GM20431 (cell line): Measurements from ENCODE around the gene ZNF775.

Source experiments
- in situ Hi-C: fragments of 300-500 bp; cut with MseI, MboI; formaldehyde crosslinking; loops from one replicate; pipeline ENCODE4 v1.15.0; 2020; ENCODE audit warnings: low sequenced_read_pairs; ENCODE audit not compliant: unreplicated experiment

The ZNF775 gene

GRCh38 chr7:150378853-150379440, at the start of gene ZNF775:
Gene ZNF775, plus strand, starts transcription at chr7:150379330. Its CDS starts 9,141 bp downstream, at chr7:150388471.
- in situ Hi-C loops, result no loop called here

- in situ Hi-C loops, result no loop called here
These were observed 49.6 kb upstream of the ZNF775 start for GRCh38 chr7:150329331-150330120.

DNA sequence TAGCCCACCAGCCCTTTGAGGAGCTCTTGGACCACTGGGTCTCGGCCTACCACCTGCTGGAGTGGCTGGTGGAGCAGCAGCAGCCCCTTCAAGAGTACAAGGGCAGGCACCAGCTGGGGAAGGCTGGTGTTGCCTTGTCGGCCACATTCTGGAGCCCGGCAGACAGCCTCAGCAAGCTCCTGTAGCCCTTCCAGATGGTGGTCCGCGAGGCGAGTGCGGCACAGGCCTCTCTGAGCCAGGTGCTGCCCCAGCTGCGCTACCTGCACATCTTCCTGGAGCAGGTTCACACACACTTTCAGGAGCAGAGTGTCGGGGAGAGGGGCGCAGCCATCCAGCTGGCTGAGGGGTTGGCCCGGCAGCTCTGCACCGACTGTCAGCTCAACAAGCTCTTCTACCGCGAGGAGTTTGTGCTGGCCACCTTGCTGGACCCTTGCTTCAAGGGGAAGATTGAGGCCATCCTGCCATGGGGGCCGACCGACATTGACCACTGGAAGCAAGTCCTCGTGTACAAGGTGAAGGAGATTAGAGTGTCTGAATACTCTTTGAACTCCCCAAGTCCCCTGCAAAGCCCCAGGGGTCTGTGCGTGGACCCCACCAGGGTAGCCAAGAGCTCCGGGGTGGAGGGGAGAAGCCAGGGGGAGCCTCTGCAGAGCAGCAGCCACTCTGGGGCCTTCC, 48.8 kb upstream of the ZNF775 start:
- in situ Hi-C loops, result no loop called here

DNA sequence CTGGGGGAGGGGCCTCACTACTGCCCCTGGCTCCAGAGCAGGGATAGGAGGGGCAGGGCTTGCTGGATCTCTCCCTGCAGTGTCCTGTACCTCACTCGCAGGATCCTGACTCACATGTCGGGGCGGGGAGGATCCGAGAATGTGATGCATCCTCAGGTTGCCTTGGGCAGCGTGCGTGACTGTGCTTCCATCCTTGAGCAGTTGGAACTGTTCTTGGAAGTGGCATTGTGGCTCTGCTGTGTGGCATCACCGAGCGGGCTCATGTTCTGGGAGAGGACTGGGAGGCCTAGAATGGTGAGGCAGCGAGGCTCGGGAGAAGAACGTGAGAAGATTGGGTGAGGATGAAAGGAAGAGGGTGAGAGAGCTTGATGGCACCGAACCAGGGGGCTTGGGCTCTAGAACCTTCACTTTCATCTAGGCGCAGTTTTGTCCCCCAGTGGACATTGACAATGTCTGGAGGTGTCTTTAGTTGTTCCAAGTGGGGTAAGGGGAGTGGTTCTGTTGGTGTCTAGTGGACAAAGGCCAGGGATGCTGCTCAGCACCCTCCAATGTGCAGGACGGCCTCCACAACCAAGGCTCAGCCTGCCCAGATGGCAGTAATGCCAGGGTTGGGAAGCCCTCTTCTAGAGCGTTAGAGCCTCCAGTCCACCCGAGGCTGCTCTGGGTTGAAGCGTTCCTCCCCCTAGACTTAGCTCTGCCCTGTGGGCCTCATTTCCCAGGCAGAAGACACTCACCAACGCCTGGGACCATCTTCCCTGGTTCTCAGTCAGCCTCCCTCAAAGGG, 46.1 kb upstream of the ZNF775 start:
- in situ Hi-C loops, result no loop called here

GRCh38 chr7:150333659-150334058, 45.5 kb upstream of the ZNF775 start:
- in situ Hi-C loops, result no loop called here

DNA sequence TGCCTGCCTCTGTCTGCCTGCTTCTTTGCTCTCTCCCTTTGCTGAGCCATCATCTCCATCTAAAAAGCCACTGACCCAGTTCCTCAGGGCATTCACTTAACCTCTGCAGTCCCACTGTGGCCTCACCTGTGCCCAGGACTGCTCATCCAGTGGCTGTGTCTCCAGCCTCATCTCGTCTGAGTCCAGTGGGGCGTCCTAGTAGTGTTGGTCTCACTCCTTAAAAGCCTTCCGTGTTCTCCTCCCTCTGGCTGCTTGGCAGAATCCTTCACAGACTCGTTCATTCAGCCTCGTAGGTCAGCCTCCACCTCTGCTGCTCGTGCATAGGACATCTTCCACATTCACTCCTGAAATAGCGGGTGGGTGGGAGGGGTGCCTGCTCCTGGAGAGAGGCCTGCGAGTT, 45.0 kb upstream of the ZNF775 start:
- in situ Hi-C loops, result no loop called here

DNA sequence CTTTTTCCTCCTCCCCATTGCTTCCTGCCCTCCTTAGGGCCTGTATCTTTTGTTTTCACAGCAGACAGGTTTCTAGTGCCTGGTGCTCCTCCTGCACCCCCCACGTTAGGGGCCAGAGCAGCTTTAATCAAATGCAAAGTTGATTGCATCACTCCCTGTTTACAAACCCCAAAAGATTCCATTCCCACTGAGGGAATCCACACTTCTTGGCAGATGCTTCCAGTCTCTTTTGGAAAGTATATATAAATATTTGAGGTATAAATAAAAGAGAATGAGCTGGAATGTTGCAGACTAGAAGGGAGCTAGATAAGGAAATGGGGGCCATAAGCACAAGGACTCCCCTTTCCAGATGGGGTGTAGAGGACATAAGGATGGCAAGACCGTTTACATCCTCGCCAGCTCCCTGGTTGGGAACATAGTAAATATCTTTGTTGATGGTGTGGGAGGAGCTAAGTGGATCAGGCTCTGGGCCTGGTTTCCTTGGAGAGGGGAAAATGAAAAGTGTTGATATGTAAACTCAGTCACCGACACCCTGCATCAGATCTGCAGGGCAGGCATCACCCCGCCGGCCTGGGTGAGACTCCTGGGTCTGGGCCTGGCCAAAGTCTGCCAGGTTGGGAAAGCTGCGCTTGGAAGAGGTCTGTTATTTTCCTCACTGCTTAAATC, 43.9 kb upstream of the ZNF775 start:
- in situ Hi-C loops, result no loop called here

GRCh38 chr7:150335774-150336112, 43.4 kb upstream of the ZNF775 start:
- in situ Hi-C loops, result no loop called here

DNA sequence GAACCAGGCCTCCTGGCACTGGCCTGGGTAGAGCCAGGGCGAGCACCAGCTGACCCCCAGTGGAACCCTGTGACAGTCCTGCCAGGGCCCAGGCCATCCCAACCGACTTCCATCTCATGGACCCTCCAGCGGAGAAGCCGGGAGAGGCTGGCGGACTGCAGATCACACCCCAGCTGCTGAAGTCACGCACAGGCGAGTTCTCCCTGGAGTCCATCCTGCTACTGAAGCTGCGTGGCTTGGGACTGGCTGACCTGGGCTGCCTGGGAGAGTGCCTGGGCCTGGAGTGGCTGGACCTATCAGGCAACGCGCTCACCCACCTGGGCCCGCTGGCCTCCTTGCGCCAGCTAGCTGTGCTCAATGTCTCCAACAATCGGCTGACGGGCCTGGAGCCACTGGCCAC, 42.4 kb upstream of the ZNF775 start:
- in situ Hi-C loops, result no loop called here

GRCh38 chr7:150337179-150337578, 42.0 kb upstream of the ZNF775 start:
- in situ Hi-C loops, result no loop called here

DNA sequence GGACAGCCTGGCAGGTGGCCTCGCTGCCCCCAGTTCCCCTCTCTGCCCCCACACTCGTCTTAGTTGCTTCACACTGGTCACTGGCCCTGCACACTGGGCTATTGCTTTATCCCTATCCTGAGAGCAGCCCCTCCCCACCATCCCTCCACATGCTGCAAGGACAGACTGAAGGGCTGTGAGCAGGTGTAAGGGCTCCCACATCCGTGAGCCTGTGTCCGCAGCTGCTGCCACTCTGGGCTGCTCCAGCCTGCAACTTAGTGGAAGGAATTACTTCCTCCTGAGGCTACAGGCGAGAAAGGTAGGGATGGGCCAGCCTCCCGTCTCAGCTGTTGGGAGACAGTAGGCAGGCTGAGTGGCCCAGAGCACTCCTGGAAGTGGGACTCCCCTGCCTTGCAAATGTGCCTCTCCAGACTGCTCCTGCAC, 41.5 kb upstream of the ZNF775 start:
- in situ Hi-C loops, result no loop called here

- in situ Hi-C loops, result no loop called here
These were observed 40.8 kb upstream of the ZNF775 start for GRCh38 chr7:150338166-150338829.

DNA sequence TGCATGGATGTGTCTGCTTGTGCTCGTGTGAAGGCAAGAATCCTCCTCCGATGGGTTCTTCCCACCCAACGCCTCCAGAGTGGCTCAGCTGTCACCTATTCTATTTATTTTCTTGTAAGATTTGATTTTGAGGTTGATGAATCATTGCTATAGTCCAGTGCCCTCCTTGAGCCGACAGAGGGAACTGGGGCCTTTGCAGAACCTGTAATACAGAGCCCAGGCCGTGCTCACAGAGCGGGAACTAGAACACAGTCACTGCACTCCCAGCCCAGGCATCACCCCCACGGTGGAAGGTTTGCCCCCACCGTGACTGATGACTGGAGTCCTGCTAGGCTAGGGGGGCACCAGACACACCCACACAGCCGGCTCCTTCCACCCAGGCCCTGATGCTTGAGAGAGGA, 39.7 kb upstream of the ZNF775 start:
- in situ Hi-C loops, result no loop called here

DNA sequence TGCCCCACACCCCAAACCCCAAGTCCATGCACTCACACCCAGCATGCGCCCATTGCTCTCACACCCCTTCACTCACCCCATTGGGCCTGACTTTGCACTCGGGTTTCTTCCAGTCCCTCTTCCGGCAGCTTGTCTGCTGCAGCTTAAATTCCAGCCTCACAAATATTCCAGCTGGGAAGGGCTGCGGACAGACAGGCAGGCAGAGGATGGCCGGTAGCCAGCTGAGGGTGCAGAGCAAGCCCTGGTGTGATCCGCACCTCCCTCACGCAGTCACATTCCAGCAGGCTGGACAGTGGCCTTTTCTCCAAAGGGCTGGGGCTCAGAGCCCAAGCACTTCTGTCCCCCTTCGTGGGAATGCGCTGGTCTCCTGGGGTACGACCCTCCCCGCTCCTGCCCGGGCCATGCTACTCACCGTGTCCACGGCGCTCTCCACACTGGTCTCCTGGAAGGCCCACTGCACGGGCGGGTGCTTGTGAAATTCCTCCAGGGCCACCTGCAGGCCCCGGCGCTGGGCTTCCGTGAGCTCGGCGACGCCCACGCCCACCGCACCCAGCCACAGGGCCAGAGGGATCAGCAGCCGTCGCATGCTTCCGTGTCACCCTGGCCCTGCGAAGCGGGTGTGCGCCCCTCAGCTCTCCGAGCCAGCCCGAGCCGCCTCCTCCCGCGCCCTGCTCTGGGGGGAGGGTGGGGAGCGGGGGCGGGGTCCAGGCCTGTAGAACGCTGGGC, 38.9 kb upstream of the ZNF775 start:
- in situ Hi-C loops, result no loop called here

- in situ Hi-C loops, result no loop called here
These were observed 38.3 kb upstream of the ZNF775 start for GRCh38 chr7:150340875-150341262.

DNA sequence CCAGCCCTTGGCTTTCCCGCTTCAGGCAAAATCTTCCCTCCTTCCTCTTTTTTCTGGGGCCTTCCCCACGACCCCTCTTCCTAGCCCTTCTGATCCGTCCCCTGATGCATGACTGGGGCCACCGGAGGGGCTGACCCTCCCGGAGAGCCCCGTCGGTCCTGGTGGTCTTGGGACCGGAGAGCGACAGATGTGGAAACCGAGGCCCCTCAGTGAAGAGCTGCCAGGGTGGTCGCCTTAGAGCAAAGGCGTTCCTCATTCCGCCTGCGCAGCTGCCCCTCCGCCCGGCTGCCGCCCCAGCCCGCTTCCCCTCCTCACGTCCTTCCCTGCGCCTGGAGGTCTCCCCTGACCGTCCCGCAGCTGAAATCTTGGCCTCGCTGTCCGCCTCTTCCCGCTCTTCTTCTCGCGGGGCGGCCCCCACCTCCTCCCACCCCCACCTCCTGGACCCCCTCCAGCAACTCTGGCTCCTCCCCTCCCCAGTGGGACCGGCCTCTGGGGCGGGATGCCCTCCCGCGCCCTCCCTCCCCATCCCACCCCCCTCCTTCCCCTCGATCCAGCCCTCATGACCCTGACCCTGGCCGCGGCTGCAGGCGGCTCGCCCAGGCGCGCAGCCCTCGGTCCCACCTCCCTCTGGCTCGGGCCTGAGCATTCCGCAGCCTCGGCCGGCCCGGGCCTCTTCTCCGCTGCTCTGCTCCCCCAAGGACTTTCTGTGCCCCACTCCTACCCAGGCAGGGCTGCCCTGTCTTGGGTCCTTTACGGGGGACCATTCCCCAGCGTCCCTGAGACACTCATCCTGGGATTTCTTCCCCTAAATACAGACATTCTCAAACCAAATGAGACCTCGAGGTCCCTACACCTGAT, 37.6 kb upstream of the ZNF775 start, which contains the start of gene RARRES2:
RARRES2 (minus strand) TSS at position 367 of the 858 bp plus-strand sequence. CDS start 1,020 bp downstream, outside the sequence.
- in situ Hi-C loops, result no loop called here

GRCh38 chr7:150342121-150342408, 37.1 kb upstream of the ZNF775 start:
- in situ Hi-C loops, result no loop called here

DNA sequence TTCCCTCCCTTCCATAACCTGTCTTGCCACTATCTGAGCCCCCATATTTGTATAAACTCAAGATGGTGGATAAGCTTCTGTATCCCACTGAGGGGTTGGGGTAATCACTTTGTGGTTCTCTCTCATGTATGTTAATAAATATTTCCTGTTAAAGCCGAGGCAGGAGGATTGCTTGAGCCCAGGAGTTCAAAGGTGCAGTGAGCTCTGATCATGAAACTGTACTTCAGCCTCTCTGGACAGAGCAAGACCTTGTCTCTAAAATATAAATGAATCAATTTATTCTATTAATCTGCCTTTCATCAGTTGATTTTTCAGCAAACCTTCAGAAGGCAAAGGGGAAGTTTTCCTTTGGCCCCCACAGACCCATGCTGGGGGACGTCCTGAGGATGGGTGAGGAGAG, 35.9 kb upstream of the ZNF775 start:
- in situ Hi-C loops, result no loop called here
